Urinary bladder (tissue), 4 donors: Measurements from ENCODE around the gene ASB13. TPM values are rescaled to one million over a fixed set of nuclear protein-coding genes. Genes with fewer than 3 reads are reported as not detected.
"Not testable (repeated sequence)": the region's sequence is repeated elsewhere in the genome, so short reads cannot be mapped to it uniquely, and the experiment has no call there.

Experiments used
- DNase-seq: peaks from one replicate; pipeline ENCODE4 v3.0.0-alpha.2; 2015; ENCODE audit errors: extremely low spot score
- H3K27ac ChIP-seq: one replicate; pipeline ENCODE4 v1.5.1; 2013; ENCODE audit warnings: low read depth, mild to moderate bottlenecking, moderate library complexity
- H3K36me3 ChIP-seq: one replicate; pipeline ENCODE4 v1.6.1; 2013; ENCODE audit warnings: mild to moderate bottlenecking, moderate library complexity; ENCODE audit not compliant: insufficient read depth
- H3K4me1 ChIP-seq: one replicate; pipeline ENCODE4 v1.6.1; 2013; ENCODE audit warnings: mild to moderate bottlenecking, moderate library complexity; ENCODE audit not compliant: insufficient read depth
- H3K4me3 ChIP-seq: one replicate; pipeline ENCODE4 v1.5.1; 2013; ENCODE audit warnings: low read depth, low read length
- WGBS: extraction: QIAGEN DNeasy Blood & Tissue Kit; methylation state at CpG from one replicate; pipeline ENCODE4 v1.1.7; 2013; 5-methylcytosine and 5-hydroxymethylcytosine counted together
- polyA plus RNA-seq: library from polyadenylated mRNA; stranded (reverse); fragments of 200-250 nt; gene quantifications from one replicate; pipeline ENCODE4 v1.2.3, GENCODE V29; 2013
- total RNA-seq: library from RNA; depleted of rRNA; stranded (reverse); fragments of >200 nt; gene quantifications from one replicate; pipeline ENCODE4 v1.2.3, GENCODE V29; 2014
- donor health status: healthy with polysubstance abuse.
- donor health status: healthy.

Gene ASB13
- total and polyA plus RNA-seq, 2 donors, result 8.7 to 32.4 TPM

DNA sequence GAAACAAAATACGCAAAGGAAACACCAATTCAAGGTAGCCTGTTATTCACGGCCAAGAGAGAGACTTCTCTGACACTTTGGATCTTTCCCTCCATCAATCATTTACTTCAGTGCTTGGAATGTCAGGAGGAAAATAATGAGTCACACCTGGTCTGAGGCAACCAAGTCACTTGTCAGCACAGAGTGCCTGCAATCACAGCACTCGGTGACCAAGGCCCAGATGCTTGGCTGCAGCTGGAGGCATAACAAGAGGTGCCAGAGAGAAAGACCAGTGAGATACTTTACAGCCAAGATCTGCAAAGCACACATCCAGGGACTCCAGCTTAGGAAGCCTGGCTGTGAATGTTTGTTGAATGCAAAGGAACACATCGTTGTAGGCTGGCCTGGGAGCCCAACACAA, 33.9 kb downstream of the ASB13 start:
- no peak overlapping the region for H3K27ac ChIP-seq
- no peaks in the 10 kb centered on the region for H3K4me1 ChIP-seq
- no peak overlapping the region for H3K4me3 ChIP-seq
- WGBS, result 53% methylated on average over 4 of the region's 4 CpGs
- DNase-seq, result no peak
- H3K36me3 ChIP-seq, result no peaks in the 10 kb centered on the region

DNA sequence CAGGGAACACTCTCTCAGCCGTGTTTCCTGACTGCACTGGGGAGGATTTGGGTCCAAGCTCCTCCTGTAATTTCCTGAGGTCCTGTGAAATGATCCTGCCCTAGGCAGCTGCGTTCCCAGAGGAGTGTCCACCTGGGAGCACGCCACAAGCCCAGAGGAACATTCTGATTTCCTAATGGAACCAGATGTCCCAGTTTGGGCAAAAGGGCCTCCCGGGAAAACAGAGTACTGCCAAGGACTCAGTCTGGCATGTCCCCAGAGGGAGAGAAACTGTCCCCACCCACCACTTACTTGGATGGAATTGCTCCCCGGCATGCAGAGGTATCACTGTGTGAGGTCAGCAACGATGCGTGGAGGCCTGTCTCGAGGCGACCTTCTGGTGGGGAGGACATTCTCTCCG, 34.5 kb downstream of the ASB13 start:
- no peaks in the 10 kb centered on the region for H3K4me1 ChIP-seq
- 70% methylated on average over 10 of the region's 10 CpGs for WGBS
- no peak overlapping the region for H3K4me3 ChIP-seq
- no peak for DNase-seq
- H3K36me3 ChIP-seq, result no peaks in the 10 kb centered on the region
- H3K27ac ChIP-seq, result no peak overlapping the region

DNA sequence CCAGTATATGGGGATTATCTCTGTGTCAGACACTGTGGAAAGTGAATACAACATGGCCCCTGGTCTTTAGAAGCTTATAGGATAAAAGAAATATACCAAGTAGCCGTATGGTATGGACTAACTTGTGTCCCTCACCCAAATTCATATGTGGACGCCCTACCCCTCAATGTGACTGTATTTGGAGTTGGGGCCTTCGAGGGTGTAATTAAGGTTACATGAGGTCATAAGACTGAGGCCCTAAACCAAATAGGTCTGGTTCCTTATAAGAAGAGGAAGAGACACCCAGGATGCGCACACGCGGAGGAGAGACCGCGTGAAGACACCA, 36.3 kb downstream of the ASB13 start:
- WGBS, result 93% methylated on average over 8 of the region's 8 CpGs
- no peak for DNase-seq
- Histone ChIP-seq H3K4me3 (no peak overlapping the region), H3K4me1 (no peaks in the 10 kb centered on the region), H3K27ac (no peak overlapping the region), H3K36me3 (no peaks in the 10 kb centered on the region)

DNA sequence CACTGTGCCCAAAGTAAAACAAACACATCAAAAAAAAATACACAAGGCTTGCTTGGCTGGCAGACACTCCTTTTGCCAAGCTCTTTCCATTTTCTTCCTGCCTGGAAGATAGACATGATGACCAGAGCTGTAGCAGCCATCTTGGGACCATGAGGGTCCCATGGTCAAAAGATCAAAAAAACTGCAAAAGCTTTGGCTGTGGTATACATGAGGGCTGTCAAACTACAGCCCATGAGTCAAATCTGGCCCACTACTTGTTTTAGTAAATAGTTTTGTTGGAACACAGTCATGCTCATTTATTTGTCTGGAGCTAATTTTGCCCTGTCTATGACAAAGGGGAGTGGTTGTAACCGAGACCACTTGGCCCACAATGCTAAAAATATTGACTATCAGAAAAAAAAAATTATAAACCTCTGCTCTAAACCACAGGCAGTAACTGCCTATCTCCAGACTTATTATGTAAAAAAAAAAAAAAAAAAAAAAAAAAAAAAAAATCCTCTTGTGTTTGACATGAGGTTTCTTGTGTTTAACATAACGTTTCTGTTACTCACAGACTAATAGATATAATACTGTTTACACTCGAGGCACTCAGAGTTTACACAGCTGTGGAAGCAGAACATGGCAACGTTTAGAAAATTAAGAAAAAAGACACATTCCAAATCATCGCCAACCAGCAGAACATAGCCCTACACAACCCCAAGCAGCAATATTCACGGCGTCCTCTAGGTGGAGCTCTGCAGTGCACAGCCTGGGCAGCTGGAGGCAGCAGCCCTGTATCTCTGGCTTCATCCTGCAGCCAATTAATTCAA, 36.9 kb downstream of the ASB13 start:
- Histone ChIP-seq H3K4me3 (no peak overlapping the region), H3K36me3 (no peaks in the 10 kb centered on the region), H3K4me1 (no peaks in the 10 kb centered on the region), H3K27ac (no peak overlapping the region)
- DNase-seq, result no peak
- WGBS, result 12% methylated on average over 7 of the region's 7 CpGs

DNA sequence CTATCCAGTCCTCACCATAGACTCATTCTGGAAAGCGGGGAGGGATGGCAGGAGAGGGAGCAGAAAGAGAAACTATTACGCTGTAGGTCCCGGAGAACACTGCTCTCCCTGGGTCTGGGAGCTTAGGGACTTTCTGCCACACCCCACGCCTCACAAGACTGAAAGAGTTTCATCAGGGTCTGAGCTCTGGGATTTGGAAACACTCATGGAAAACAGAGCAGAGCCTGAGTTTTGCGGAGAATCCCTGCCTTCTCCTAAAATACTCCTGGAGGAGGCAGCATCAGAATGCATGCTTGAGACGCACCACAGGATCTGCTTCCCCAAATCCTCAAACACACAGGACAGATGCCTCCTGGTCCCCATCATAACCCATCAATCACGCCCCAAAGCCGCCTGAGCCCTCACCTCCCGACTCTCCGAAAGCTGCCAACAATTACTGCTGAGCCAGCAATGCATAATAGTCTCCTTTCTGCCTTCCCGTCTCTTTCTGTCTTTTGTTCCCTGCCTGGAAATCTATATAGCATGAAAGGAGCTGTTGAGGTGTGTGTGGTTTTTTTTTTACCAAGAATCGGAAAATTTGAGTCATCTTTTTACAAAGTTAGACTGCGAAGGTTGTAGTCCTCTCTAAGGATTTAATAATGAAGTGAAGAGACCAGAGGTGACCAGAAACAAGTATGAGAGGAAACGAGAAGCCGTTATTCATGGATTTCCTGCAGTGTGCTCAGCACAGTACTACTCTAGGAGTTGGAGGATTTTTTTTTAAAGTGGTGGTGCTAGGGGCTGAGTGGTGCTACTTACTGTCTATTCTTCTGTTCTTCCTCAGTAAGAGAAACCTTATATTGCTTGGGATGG, 37.7 kb downstream of the ASB13 start:
- no peaks in the 10 kb centered on the region for H3K4me1 ChIP-seq
- H3K4me3 ChIP-seq, result no peak overlapping the region
- no peak overlapping the region for H3K27ac ChIP-seq
- H3K36me3 ChIP-seq, result no peaks in the 10 kb centered on the region
- DNase-seq, result no peak
- WGBS, result 34% methylated on average over 15 of the region's 15 CpGs

DNA sequence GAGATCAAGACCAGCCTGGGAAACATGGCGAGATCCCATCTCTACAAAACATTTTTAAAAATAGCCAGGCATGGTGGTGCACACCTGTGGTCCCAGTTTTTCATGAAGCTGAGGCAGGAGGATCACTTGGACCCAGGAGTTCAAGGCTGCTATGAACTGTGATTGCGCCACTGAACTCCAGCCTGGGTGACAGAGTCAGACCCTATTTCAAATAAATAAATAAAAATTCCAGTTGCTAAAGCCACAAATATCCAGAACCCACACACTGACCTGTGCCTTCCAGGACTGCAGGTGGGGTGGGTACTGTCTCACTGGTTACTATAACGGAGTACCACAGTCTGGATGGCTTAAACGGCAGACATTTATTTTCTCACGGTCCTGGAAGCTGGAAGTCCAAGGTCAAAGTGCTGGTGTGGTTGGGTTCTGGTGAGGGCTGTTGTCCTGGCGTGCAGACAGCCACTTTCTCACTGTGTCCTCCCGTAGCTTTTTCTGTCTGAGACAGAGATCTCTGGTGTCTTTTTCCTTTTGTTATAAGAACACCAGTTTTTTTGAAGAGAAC, 38.8 kb downstream of the ASB13 start:
- WGBS, result 93% methylated on average over 7 of the region's 7 CpGs
- no peaks in the 10 kb centered on the region for H3K36me3 ChIP-seq
- H3K4me1 ChIP-seq, result no peaks in the 10 kb centered on the region

DNA sequence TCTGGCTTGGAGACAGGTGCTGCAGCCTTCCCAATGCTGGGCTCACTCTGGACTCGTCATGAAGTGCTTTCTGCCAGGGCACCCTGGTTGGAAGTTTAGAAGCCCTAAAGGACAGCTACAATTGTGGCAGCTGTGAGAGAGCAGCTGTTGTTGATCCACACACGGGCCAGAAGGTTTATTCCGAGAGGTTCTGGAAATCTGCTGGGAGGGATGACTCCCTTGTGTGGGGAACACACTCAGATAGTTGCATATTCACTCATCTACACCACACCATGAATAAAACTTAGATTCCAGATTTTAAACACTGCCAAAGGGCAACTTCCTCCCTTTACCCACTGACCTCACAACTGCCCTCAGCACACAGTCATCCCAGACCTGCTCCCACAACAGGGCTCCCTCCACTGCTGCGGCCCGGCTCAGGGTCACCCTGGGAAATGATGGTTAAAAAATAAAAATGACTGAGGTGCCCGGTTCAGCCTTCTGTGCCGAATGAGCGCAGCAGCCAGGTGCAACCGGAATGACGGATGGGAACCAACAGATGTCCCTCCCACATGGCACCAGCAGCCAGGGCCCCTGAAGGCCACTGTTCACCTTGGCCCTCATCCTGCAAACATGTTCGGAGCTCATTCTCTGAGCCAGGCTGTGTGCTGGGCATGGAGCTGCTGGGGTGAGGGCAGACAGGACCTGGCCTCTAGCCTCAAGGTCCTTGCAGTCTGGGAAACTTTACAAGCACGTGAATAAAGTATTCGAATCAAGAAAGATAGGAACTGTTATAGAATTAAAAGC, 40.2 kb downstream of the ASB13 start:
- WGBS, result 82% methylated on average over 13 of the region's 13 CpGs
- H3K27ac ChIP-seq, result no peak overlapping the region
- no peak overlapping the region for H3K4me3 ChIP-seq
- no peaks in the 10 kb centered on the region for H3K36me3 ChIP-seq
- DNase-seq, result no peak
- no peaks in the 10 kb centered on the region for H3K4me1 ChIP-seq

More for the DNA sequence above, 38.8 kb downstream of the ASB13 start:
- Histone ChIP-seq H3K27ac (no peak overlapping the region), H3K4me3 (no peak overlapping the region)
- DNase-seq, result no peak

DNA sequence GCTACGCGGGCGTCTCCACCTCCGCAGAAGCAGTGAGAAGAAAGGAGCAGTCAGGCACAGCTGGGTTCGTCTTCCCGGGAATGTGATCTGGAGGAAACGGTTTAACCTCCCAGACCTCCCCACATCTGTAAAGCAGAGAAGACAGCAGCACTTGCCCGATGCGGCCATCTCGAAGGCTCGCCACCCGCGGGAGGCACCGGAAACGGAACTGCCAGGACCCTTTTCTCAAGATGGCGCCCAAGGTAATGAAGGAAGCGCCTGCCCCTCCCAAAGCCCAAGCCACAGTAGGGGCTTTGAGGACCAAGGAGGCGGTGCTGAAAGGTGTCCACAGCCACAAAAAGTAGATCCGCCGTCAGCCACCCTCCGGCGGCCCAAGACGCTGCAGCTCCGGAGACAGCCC, 41.7 kb downstream of the ASB13 start:
- Histone ChIP-seq H3K4me3 (no peak overlapping the region), H3K4me1 (no peaks in the 10 kb centered on the region), H3K27ac (no peak overlapping the region), H3K36me3 (no peaks in the 10 kb centered on the region)
- no peak for DNase-seq
- WGBS, result 92% methylated on average over 24 of the region's 24 CpGs

DNA sequence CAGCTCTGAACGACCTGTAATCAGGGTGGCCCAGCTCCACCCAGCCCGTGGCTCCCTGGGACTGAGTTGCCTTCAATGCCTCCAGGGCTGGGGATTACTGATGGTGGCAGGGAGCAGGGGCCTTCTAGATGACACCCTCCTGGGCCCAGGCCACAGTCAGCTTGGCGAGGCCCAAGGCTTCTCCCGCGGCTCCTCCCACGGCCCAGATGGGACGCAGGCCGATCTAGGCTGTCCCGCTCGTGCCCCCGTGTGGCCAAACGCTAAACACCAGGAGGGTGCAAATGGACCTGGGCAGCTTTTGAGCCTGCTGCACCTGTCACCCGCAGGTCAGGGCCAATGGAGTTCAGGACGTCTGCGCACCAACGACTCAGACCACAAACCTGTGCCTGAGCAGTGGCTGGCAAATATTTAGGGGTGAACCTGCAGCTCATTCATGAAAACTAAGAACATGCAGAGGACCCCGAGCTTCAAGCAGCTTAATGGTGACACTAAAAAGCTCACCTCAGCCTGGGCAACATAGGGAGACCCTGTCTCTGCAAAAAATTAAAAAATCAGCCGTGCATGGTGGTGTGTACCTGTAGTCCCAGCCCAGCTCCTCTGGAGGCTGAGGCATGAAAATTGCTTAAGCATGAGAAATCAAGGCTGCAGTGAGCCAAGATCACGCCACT, 43.2 kb downstream of the ASB13 start:
- Histone ChIP-seq H3K4me1 (no peaks in the 10 kb centered on the region), H3K4me3 (no peak overlapping the region), H3K36me3 (no peaks in the 10 kb centered on the region), H3K27ac (no peak overlapping the region)
- DNase-seq, result no peak
- 18% methylated on average over 19 of the region's 19 CpGs for WGBS

DNA sequence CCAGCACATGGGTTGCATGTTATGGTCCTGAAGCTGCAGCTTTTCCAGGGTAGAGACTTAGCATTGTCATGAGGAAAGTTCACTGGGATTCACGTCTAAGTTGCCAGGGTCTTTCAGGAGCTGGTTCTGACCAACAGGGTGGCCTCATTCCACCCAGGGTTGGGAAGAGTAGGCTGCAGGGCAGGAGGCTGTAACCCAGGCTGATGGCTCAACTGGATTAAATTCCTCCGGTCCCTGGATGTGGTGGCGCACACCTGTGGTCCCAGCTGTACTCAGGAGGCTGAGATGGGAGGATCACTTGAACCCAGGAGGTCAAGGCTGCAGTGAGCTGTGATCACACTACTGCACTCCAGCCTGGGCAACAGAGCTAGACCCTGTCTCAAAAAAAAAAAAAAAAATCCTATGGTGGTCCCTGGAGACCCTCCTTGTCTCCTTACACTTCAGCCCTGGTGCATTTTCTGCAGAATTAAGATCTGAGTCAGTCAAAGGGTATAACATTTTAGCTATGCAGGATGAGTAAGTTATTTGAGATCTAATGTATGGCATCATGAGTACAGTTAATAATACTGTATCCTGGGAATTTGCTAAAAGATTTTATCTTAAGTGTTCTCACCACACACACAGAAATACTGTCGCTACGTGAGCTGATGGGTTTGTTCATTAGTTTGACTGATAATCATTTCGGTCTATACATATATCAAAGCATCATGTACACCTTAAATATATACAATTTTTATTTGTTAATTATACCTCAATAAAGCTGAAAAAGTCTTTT, 44.0 kb downstream of the ASB13 start:
- H3K27ac ChIP-seq, result no peak overlapping the region

DNA sequence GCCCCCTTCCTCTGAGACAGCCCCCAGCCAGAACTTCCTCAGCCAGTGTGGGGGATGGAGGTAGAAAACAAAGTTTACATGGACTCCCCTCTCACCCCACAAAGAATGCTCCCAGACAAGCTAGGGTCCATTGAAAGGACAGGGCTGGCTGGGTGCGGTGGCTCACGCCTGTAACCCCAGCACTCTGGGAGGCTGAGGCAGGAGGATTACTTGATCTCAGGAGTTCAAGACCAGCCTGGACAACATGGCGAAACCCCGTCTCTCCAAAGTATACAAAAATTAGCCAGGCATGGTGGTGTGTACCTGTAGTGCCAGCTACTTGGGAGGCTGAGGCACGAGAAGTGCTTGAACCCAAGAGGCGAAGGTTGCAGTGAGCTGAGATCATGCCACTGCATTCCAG, 45.0 kb downstream of the ASB13 start:
- WGBS, result 89% methylated on average over 6 of the region's 6 CpGs
- not testable (repeated sequence) for H3K4me3 ChIP-seq, DNase-seq, H3K4me1 ChIP-seq, H3K36me3 ChIP-seq, H3K27ac ChIP-seq

More for the DNA sequence above, 44.0 kb downstream of the ASB13 start:
- H3K36me3 ChIP-seq, result no peaks in the 10 kb centered on the region
- H3K4me1 ChIP-seq, result no peaks in the 10 kb centered on the region
- H3K4me3 ChIP-seq, result no peak overlapping the region
- WGBS, result 89% methylated on average over 6 of the region's 6 CpGs
- no peak for DNase-seq

DNA sequence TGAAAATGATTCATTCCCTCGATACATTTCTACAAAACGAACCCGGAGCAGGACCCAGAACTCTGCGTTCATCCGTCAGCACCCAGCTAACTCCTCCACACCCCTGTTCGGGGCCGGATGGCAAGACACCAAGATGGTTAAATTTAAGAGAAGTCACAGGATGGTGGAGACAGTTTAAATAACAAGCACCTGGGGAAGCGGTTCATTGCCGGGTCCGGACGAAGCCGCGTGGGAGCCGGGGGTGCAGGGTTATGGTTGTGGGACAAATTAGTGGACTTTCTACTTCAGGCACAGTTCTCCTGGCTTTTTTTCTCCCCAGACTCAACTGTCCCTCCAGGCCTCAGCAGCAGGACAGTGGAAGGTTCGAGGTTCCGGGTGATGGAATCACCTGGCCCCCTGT, 45.4 kb downstream of the ASB13 start:
- DNase-seq, result no peak
- H3K4me3 ChIP-seq, result no peak overlapping the region
- 89% methylated on average over 16 of the region's 16 CpGs for WGBS
- H3K4me1 ChIP-seq, result no peaks in the 10 kb centered on the region
- H3K36me3 ChIP-seq, result no peaks in the 10 kb centered on the region
- H3K27ac ChIP-seq, result no peak overlapping the region
